ENCODE data around the gene CLDN34.

Gene CLDN34

GRCh38 chrX:9943420-9943819, 23.7 kb upstream of the CLDN34 start:
- Histone ChIP-seq H3K4me1 (ENCODE audit: control insufficient read depth in 2 of 2, insufficient read depth in 1 of 2, low read depth in 1 of 2, low read length in 2 of 2) (no peaks in the 10 kb centered on the region), H2AK5ac (ENCODE audit: low read depth, low read length) (no peak overlapping the region), H2BK5ac (ENCODE audit: low read length) (no peak overlapping the region), H3K14ac (ENCODE audit: low read length) (no peak overlapping the region), H3K79me1 (ENCODE audit: low read depth, low read length) (no peaks in the 10 kb centered on the region), H3K9ac (ENCODE audit: low read depth, low read length, poor library complexity) (no peak overlapping the region), H3K18ac (ENCODE audit: low read length) (no peak overlapping the region), H3K36me3 (replicated peaks in 1 of 2; ENCODE audit: control insufficient read depth in 2 of 2, insufficient read depth in 2 of 2, low read length in 2 of 2) (peaks cover 14 to 92% of the 10 kb centered on the region in 2 donors), H2BK120ac (ENCODE audit: low read depth, low read length) (no peak overlapping the region), H4K91ac (ENCODE audit: low read depth, low read length, poor library complexity) (no peak overlapping the region), H3K4me2 (ENCODE audit: insufficient read depth, low read length, poor library complexity, severe bottlenecking) (no peak overlapping the region), H2BK12ac (ENCODE audit: low read length) (no peak overlapping the region), H3K9me3 (replicated peaks in 1 of 2; ENCODE audit: control insufficient read depth in 2 of 2, insufficient read depth in 1 of 2, low read depth in 1 of 2, low read length in 2 of 2) (peaks cover 0 to 11% of the 10 kb centered on the region in 2 donors), H3K23ac (ENCODE audit: low read depth, low read length, poor library complexity) (no peak overlapping the region), H3K4ac (ENCODE audit: low read length) (no peak overlapping the region), H3K27me3 (ENCODE audit: control insufficient read depth in 3 of 3, insufficient read depth in 3 of 3, low read depth in 1 of 3, low read length in 3 of 3) (no peaks in the 10 kb centered on the region), H2BK15ac (ENCODE audit: low read length) (no peak overlapping the region), H3K4me3 (ENCODE audit: low read length in 2 of 2) (no peak overlapping the region), H3K27ac (replicated peaks; ENCODE audit: low read length) (no peak overlapping the region), H2AFZ (ENCODE audit: low read length) (no peak overlapping the region), H4K8ac (ENCODE audit: low read depth, low read length) (no peak overlapping the region)
- no peak for DNase-seq (ENCODE audit: low spot score)
- WGBS, 2 donors (ENCODE audit: extremely low coverage in 2 of 2, insufficient read length in 2 of 2, insufficient replicate concordance in 1 of 2) = no CpG with 5 or more reads among the region's 5 CpGs

GRCh38 chrX:9947131-9947794, 19.9 kb upstream of the CLDN34 start:
- Histone ChIP-seq H2BK5ac (ENCODE audit: low read length) (no peak overlapping the region), H3K23ac (ENCODE audit: low read depth, low read length, poor library complexity) (peak overlapping the region; percentile 31)
- WGBS, 2 donors (ENCODE audit: extremely low coverage in 2 of 2, insufficient read length in 2 of 2, insufficient replicate concordance in 1 of 2) = no CpG with 5 or more reads among the region's 10 CpGs

GRCh38 chrX:9948406-9948805, 18.8 kb upstream of the CLDN34 start:
- Histone ChIP-seq H3K18ac (ENCODE audit: low read length) (no peak overlapping the region), H3K27me3 (ENCODE audit: control insufficient read depth in 3 of 3, insufficient read depth in 3 of 3, low read depth in 1 of 3, low read length in 3 of 3) (no peaks in the 10 kb centered on the region), H3K4me1 (ENCODE audit: control insufficient read depth in 2 of 2, insufficient read depth in 1 of 2, low read depth in 1 of 2, low read length in 2 of 2) (no peaks in the 10 kb centered on the region), H3K4me3 (ENCODE audit: low read length in 2 of 2) (no peak overlapping the region), H4K8ac (ENCODE audit: low read depth, low read length) (no peak overlapping the region), H3K9ac (ENCODE audit: low read depth, low read length, poor library complexity) (no peak overlapping the region), H2BK15ac (ENCODE audit: low read length) (no peak overlapping the region), H2BK12ac (ENCODE audit: low read length) (no peak overlapping the region), H3K23ac (ENCODE audit: low read depth, low read length, poor library complexity) (no peak overlapping the region), H3K14ac (ENCODE audit: low read length) (no peak overlapping the region), H3K4me2 (ENCODE audit: insufficient read depth, low read length, poor library complexity, severe bottlenecking) (no peak overlapping the region), H3K36me3 (replicated peaks in 1 of 2; ENCODE audit: control insufficient read depth in 2 of 2, insufficient read depth in 2 of 2, low read length in 2 of 2) (peaks cover 6 to 66% of the 10 kb centered on the region in 2 donors), H2BK120ac (ENCODE audit: low read depth, low read length) (no peak overlapping the region), H3K27ac (replicated peaks; ENCODE audit: low read length) (no peak overlapping the region), H3K4ac (ENCODE audit: low read length) (no peak overlapping the region), H4K91ac (ENCODE audit: low read depth, low read length, poor library complexity) (no peak overlapping the region), H2BK5ac (ENCODE audit: low read length) (no peak overlapping the region), H2AFZ (ENCODE audit: low read length) (no peak overlapping the region), H2AK5ac (ENCODE audit: low read depth, low read length) (no peak overlapping the region), H3K79me1 (ENCODE audit: low read depth, low read length) (no peaks in the 10 kb centered on the region), H3K9me3 (replicated peaks in 1 of 2; ENCODE audit: control insufficient read depth in 2 of 2, insufficient read depth in 1 of 2, low read depth in 1 of 2, low read length in 2 of 2) (peaks cover 0 to 12% of the 10 kb centered on the region in 2 donors)
- DNase-seq (ENCODE audit: low spot score) = no peak
- WGBS, 2 donors (ENCODE audit: extremely low coverage in 2 of 2, insufficient read length in 2 of 2, insufficient replicate concordance in 1 of 2) = no CpG with 5 or more reads among the region's 9 CpGs

More at GRCh38 chrX:9947131-9947794, 19.9 kb upstream of the CLDN34 start:
- Histone ChIP-seq H3K36me3 (replicated peaks in 1 of 2; ENCODE audit: control insufficient read depth in 2 of 2, insufficient read depth in 2 of 2, low read length in 2 of 2) (peaks cover 6 to 77% of the 10 kb centered on the region in 2 donors), H2BK15ac (ENCODE audit: low read length) (no peak overlapping the region), H2AFZ (ENCODE audit: low read length) (no peak overlapping the region), H4K8ac (ENCODE audit: low read depth, low read length) (no peak overlapping the region), H3K14ac (ENCODE audit: low read length) (no peak overlapping the region), H3K4ac (ENCODE audit: low read length) (no peak overlapping the region), H3K9ac (ENCODE audit: low read depth, low read length, poor library complexity) (no peak overlapping the region), H3K4me2 (ENCODE audit: insufficient read depth, low read length, poor library complexity, severe bottlenecking) (no peak overlapping the region), H2AK5ac (ENCODE audit: low read depth, low read length) (no peak overlapping the region), H4K91ac (ENCODE audit: low read depth, low read length, poor library complexity) (no peak overlapping the region), H3K18ac (ENCODE audit: low read length) (no peak overlapping the region), H2BK120ac (ENCODE audit: low read depth, low read length) (no peak overlapping the region), H3K79me1 (ENCODE audit: low read depth, low read length) (no peaks in the 10 kb centered on the region), H3K4me3 (ENCODE audit: low read length in 2 of 2) (no peak overlapping the region), H2BK12ac (ENCODE audit: low read length) (no peak overlapping the region), H3K9me3 (replicated peaks in 1 of 2; ENCODE audit: control insufficient read depth in 2 of 2, insufficient read depth in 1 of 2, low read depth in 1 of 2, low read length in 2 of 2) (peaks cover 0 to 2% of the 10 kb centered on the region in 2 donors), H3K27ac (replicated peaks; ENCODE audit: low read length) (no peak overlapping the region), H3K4me1 (ENCODE audit: control insufficient read depth in 2 of 2, insufficient read depth in 1 of 2, low read depth in 1 of 2, low read length in 2 of 2) (no peaks in the 10 kb centered on the region), H3K27me3 (ENCODE audit: control insufficient read depth in 3 of 3, insufficient read depth in 3 of 3, low read depth in 1 of 3, low read length in 3 of 3) (no peaks in the 10 kb centered on the region)
- no peak for DNase-seq (ENCODE audit: low spot score)

DNA sequence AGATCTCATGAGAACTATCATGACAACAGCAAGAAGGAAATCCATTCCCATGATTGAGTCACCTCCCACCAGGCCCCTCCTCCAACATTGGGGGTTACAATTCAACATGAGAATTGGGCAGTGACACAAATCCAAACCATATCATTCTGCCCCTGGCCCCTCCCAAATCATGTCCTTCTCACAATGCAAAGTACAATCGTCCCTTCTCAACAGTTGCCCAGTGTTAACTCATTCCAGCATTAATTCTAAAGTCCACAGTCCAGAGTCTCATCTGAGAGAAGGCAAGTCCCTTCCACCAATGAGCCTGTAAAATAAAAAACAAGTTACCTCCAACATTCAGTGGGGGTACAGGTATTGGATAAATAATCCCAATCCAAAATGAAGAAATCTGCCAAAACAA, 14.9 kb upstream of the CLDN34 start:
- H3K9me3 ChIP-seq (replicated peaks in 1 of 2; ENCODE audit: control insufficient read depth in 2 of 2, insufficient read depth in 1 of 2, low read depth in 1 of 2, low read length in 2 of 2) = peaks cover 0 to 15% of the 10 kb centered on the region in 2 donors
- H4K8ac ChIP-seq (ENCODE audit: low read depth, low read length) = no peak overlapping the region
- no peak overlapping the region for H2BK12ac ChIP-seq (ENCODE audit: low read length)
- no peak overlapping the region for H2AFZ ChIP-seq (ENCODE audit: low read length)
- no peak overlapping the region for H3K27ac ChIP-seq (replicated peaks; ENCODE audit: low read length)
- H4K91ac ChIP-seq (ENCODE audit: low read depth, low read length, poor library complexity) = no peak overlapping the region
- no peak overlapping the region for H2AK5ac ChIP-seq (ENCODE audit: low read depth, low read length)
- H3K79me1 ChIP-seq (ENCODE audit: low read depth, low read length) = no peaks in the 10 kb centered on the region
- H2BK120ac ChIP-seq (ENCODE audit: low read depth, low read length) = no peak overlapping the region
- no peaks in the 10 kb centered on the region for H3K27me3 ChIP-seq (ENCODE audit: control insufficient read depth in 3 of 3, insufficient read depth in 3 of 3, low read depth in 1 of 3, low read length in 3 of 3)
- H3K14ac ChIP-seq (ENCODE audit: low read length) = no peak overlapping the region
- peaks cover 3 to 31% of the 10 kb centered on the region in 2 donors for H3K36me3 ChIP-seq (replicated peaks in 1 of 2; ENCODE audit: control insufficient read depth in 2 of 2, insufficient read depth in 2 of 2, low read length in 2 of 2)
- H3K4ac ChIP-seq (ENCODE audit: low read length) = no peak overlapping the region
- no peak overlapping the region for H3K18ac ChIP-seq (ENCODE audit: low read length)
- no peaks in the 10 kb centered on the region for H3K4me1 ChIP-seq (ENCODE audit: control insufficient read depth in 2 of 2, insufficient read depth in 1 of 2, low read depth in 1 of 2, low read length in 2 of 2)
- no peak overlapping the region for H2BK15ac ChIP-seq (ENCODE audit: low read length)
- no peak overlapping the region for H3K4me3 ChIP-seq (ENCODE audit: low read length in 2 of 2)
- no CpG with 5 or more reads among the region's 1 CpG for WGBS, 2 donors (ENCODE audit: extremely low coverage in 2 of 2, insufficient read length in 2 of 2, insufficient replicate concordance in 1 of 2)
- H3K9ac ChIP-seq (ENCODE audit: low read depth, low read length, poor library complexity) = no peak overlapping the region
- no peak overlapping the region for H3K23ac ChIP-seq (ENCODE audit: low read depth, low read length, poor library complexity)
- DNase-seq (ENCODE audit: low spot score) = no peak
- H2BK5ac ChIP-seq (ENCODE audit: low read length) = no peak overlapping the region
- H3K4me2 ChIP-seq (ENCODE audit: insufficient read depth, low read length, poor library complexity, severe bottlenecking) = no peak overlapping the region

All from neuronal stem cell (in vitro differentiated cells).